GM18870 (cell line): ENCODE data around the gene TFIP11.

Experiments used
- ATAC-seq: cut with Tn5 transposase; IDR thresholded peaks from one replicate; pipeline ENCODE4 v1.9.1; 2021; ENCODE audit warnings: moderate library complexity; ENCODE audit not compliant: unreplicated experiment

TFIP11 gene

DNA sequence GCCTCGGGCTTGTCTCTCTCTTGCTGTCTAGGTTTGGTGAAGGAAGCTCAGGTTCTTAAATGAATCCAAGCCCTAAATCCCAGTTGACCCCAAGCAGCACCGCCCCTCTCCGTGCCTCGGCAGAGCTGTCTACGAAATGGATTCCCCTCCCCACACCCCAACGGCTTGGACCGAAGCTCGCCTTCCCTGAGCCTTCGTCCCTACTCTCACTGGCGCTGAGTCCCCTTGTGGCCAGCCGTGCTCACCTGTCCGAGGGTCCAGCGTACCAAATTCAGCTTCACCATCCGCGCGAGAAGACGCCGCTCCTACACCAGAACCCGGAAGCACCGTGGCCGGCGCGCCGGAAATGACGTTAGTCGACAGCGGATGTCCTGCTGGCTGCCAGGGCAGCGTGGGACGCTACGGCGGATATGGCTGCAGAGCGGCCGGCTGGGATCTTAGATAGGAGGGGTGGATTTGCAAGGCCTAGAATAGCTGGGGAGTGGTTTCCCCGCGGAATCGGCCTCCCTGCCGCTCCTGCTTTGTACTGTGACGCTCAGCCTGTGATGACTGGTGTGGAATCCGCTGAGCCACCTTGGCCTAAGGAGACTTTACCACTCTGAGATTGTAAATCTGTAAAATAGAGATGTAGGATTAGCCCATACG lies at the start of gene TFIP11:
Gene TFIP11, minus strand, starts transcription at position 325 of the 645 bp plus-strand sequence. CDS start 2,201 bp downstream, outside the sequence.
- ATAC-seq: peak; percentile 80

DNA sequence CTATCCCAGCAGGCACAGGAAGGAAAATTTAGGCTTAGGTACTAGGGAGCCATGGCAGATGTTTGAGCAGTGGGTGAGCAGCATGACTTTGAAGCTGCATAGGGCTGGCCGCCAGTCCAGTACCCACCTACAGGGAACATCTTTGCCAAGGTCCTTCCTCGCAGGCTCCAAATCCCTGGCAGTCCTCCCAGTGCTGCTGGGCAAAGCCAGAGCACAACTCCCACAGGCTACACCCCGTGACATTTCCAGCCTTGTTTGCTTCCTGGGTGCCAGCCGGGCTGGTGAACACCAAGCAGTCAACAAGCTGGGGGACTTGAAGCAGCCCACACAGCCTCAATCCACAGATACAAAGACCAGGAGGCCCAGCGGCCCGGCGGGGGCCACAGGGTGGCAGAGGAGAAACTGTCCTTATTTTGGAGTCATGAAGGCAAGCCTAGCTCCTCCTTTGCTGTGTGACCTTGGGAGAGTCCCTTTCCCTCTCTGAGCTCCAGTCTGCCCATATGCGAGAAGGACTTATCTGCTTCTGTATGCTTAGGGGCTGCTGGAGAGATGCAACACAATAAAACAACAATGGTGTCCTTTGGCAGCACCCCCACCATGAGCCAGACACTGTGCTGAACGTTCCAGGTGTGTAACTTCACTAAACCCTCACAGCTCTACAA lies 49.6 kb upstream of the TFIP11 start:
- no peak for ATAC-seq

DNA sequence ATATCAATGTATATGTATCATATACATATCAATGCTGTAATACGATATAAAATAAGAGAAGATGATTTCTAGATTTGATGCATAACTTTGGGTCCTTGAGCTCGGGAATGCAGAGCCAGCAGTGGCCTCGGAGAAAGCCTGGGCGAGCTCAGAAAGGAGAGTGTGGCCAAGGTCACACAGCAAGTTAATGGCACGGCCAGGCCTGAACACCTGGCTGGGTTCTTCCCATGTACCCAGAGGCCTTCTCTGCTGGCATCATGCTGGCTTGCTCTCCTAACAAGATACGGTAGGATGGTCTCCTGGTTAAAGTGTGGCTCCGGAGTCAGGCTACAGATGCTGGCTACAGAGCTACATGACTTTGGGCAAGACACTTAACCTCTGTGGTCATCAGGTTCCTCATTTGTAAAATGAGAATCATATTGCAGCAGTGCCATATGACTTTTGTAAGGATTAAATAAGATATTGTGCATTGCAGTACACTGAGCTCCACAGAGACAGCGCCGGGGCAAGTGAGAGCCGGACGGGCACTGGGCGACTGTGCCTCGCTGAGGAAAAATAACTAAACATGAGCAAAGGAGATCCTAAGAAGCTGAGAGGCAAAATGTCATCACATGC lies 47.8 kb upstream of the TFIP11 start:
- ATAC-seq: no peak

DNA sequence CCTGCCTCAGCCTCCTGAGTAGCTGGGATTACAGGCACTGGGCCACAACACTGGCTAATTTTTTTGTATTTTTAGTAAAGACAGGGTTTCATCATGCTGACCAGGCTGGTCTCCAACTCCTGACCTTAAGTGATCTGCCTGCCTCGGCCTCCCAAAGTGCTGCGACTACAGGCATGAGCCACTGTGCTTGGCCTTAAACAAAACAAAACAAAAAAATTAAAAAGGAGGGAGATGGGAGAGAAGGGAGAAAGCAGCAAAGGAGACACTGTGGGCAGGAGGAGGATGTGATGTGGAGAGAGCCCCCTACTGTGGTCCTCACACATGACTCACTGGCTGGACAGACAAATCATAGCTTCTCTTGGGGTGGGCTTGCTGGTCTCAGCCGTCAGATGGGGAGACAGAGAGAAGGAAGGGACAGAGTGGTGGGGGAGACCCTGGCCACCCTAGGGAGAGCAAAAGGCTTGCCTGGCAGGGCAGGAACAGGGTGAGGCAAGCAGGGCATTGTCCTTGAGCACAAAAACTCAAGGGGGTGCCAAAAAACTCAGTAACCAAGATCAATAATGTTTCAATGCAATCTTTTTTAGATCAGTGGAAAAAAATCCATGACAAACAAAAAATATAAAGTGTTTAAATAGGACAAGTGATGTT lies 46.1 kb upstream of the TFIP11 start:
- ATAC-seq: no peak

DNA sequence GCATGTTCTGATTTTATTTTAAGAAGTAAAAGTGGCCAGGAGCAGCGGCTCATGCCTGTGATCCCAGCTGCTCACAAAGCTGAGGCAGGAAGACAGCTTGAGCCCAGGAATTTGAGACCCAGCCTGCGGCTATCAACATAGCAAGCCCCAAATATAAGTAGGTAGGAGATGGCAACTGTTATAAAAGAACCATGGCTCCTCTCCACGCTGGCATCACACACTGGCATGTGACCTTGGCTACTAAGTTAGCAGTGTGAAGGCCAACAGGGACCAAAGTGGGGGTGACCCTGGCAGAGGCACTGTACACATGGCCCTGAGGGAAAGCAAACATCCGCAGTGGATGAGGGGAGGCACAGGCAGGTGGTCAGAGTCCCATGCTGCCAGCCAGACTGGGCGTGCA lies 44.6 kb upstream of the TFIP11 start:
- ATAC-seq: no peak

DNA sequence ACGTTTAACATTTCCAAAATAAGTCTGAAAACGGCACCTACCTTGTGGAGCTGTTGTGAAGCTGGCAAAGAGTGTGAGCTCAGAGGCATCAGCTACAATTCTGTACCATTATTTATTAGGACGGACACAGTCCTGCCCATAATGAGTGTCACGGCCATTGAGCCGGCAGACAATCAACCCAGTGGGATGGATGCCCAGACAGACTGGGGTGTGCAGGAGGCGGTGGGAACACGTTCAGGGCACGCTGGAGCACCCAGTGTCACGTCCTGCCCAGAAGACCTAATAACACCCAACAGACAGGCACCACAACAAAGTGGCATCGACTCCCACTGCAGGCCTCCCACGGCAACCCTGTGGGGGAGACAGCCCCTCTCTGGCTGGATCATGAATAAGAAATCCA lies 43.2 kb upstream of the TFIP11 start:
- ATAC-seq: no peak

DNA sequence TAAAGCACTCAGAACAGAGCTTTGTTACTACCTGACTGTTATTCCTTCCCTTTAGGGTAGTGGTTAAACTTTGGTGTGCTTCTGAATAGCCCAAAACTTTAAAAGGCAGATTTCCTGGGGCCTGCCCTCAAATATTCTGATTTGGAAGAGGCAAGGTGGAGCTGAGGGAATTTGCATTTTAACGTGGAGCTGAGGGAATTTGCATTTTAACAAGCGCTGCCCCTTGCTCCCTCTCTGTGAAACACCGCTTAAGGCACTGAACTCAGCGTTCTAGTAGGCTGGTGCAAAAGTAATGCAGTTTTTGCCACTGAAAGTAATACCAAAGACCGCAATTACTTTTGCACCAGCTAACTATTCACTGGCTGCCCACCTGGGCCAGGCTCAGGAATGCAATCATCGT lies 42.7 kb upstream of the TFIP11 start:
- ATAC-seq: no peak

DNA sequence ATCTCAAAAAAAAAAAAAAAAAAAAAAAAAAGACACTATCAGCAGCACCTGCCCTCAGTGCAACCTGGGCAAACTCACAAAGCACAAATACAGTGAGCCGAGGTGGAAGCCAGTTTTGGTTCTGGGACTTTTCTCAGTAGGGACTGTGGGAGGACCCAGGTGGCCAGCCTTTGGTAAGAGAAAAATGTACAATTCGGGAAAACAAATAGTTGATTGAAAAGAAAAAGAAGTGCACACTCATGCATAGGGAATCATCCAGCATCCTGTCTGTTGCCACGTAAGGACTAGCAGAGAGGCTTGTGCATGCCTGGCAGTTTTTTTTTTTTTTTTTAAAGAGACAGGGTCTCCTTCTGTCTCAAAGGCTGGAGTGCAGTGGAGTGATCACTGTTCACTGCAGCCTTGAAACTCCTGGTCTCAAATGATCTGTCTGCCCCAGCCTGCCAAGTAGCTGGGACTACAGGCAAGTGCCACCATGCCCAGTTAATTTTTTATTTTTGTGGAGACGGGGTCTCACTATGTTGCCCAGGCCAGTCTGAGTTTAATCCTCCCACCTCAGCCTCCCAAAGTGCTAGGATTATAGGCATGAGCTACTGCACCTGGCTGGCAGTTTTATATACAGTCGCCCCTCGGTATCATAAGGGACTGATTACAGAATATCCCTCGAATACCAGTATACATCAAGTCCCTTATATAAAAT lies 40.9 kb upstream of the TFIP11 start:
- no peak for ATAC-seq

DNA sequence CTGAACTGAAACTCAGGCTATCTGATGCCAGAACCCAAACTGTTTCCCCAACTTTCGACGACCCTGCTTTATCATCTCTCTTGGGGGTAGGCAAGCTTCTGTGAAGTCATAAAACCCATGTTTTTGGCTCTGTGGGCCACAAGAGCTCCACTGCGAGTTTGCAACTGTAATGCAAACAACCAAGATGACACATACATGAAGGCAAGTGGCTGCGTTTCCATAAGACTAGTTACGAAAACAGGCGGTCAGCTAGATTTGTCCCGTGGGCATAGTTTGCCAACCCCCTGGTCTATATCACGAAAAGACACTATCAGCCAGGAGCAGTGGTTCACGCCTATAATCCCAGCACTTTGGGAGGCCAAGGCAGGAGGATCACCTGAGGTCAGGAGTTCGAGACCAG lies 40.2 kb upstream of the TFIP11 start:
- ATAC-seq: no peak

DNA sequence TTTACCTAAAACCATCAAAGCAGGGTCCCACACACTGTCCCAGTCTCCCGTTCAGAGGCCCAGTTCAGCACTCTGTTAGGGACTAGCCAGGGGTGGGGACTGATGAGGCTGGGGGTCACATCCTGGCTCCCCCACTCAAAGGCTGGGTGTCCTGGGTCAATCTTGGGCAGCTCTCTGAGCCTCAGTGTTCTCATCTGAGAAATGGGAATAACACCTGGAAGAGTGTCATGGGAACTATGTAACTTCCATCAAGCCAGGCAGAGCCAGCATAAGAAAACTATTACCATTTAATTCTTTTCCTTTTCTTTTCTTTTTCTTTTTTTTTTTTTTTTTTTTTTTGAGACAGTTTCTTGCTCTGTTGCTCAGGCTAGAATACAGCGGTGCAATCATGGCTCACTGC lies 39.3 kb upstream of the TFIP11 start:
- ATAC-seq: no peak

DNA sequence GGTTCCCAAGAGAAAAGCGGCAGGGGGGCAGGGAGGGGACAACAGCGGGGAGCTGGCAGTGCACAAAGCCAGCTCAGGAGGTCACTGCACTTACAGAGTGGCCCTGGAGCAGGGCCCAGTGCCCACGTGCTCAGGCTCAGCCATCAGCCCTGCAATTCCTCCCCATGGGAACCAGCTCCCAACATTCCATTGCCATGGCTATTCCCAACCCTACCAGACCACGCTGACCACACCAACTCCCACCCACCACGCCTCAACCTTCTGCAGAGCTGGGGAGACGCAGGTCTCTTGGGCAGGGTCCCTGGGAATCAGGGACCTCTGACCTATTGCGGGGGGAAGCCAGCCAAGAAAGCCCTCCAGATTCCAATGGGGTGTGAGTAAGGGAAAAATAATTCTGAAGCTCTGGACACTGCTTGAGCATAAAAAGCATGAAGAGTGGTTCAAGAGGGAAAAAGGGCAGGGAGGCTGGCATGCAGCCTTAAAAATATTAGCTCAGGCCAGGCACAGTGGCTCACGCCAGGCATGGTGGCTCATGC lies 38.3 kb upstream of the TFIP11 start:
- no peak for ATAC-seq

DNA sequence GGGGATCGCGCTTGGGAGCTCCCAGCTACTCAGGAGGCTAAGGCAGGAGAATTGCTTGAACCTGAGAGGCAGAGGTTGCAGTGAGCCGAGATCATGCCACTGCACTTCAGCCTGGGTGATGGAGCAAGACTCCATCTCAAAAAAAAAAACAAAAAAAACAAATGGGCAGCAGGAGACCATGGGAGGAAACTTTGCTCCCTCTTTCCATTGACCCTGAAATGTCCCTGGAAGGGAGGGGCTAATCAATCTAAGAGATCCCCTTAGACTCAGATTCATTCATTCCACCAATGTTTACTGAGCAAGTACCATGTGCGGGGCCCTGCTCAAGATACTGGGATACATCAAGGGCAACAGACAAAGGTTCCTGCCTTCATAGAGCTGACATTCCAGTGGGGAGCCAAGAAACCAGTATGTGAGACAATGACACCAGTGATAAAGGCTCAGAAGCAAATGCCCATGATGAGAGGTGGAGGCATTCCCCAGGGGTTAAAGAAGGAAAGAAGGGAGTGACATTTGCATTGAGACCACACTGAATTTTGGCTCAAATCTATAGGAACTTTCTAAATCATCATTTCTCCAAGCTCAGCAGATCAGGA lies 37.7 kb upstream of the TFIP11 start:
- ATAC-seq: no peak

DNA sequence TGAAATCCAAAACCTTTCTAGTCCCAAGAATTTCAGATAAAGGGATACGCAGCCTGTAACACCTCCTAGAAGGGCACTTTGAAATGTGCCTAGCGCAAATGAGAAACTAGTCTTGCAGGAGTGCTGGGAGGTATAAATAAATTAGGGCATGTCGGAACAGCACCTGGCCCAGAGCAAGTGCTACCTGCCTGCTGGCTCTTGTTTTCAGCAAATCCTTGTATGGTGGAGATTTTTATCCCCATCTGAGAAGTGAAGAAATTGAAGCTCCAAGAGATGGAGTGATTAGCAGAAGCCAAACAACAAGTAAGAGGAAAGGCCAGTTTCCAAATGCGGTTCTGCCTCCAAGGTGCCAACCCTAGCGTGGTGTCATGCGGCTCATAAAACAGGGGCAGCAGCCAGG lies 36.7 kb upstream of the TFIP11 start:
- ATAC-seq: no peak

DNA sequence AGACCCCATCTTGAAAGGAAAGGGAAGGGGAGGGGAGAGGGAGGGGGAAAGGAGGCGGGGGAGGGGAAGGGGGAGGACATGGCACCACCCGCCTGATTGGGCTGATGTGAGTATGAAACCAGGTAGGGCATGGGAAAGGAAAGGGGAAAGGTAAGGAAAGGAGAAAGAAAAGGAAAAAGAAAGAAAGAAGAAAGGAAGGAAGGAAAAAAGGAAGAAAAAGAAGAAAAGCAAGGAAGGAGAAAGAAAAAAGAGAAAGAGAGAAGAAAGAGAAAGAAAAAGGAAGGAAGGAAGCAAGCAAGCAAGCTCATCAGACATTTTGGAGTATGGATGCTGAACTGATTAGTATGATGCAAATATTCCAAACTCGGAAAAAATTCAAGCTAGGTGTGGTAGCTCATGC lies 36.0 kb upstream of the TFIP11 start:
- ATAC-seq: no peak

DNA sequence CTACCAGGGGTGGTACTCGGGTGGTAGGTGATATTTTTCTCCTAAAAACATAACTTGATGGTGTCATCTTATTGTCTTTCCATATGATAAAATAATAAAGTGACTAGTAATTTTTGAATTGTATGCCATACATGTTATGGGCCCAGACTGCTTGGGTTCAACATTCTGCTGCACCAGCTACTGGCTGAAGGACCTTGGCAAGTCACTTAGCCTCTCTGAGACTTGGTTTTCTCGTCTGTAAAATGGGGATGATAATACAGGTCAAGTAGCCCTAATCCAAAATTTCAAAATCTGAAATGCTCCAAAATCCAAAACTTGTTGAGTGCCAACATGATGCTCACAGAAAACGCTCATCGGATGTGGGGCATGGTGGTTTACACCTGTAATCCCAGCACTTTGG lies 35.6 kb upstream of the TFIP11 start:
- ATAC-seq: no peak

DNA sequence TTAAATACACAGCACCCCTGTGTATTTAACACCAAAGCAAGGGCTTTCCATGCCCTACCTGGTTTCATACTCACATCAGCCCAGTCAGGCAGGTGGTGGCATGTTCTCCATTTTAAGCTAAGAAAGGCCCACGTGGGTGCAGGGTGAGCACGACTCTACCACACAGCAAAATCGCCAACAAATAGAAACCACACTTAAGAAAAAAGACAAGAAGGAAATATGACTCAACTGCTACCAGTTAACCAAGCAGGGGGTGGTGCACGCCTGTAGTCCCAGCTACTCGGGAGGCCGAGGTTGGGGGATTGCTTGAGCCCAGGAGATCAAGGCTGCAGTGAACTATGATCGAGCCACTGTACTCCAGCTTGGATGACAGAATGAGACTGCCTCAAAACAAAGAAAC lies 35.2 kb upstream of the TFIP11 start:
- ATAC-seq: no peak

DNA sequence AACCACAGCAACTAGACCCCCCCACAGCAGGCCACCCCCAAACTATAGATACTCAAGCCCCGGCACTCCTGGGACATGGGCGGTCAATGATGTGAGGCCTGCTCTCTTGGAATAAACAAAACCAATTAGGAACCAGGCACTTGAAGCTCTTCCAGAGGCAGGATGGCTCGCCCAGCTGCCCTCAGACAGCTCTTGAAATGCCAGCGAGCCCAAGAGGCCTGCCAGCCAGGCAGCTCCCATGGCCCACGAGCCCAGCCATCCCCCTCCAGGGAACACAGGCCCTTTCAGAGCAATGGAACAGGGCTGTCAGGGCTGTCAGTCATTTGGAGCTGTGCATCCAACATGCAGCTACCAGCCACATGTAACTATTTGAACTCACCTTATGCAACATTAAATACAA lies 34.0 kb upstream of the TFIP11 start:
- ATAC-seq: no peak

DNA sequence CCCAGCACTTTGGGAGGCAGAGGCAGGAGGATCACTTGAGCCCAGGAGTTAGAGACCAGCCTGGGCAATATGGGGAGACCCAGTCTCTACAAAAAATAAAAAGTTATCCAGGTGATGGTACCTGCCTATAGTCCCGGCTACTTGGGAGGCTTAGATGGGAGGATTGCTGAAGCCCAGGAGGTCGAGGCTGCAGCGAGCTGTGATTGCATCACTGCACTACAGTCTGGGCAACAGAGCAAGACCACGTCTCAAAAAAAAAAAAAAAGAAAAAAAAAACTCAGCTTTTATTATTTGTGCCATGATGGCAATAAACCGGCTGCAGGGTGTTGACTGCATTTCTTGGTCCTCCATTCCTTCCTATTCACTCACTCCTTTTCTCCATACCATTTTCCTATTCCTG lies 33.6 kb upstream of the TFIP11 start:
- ATAC-seq: no peak

DNA sequence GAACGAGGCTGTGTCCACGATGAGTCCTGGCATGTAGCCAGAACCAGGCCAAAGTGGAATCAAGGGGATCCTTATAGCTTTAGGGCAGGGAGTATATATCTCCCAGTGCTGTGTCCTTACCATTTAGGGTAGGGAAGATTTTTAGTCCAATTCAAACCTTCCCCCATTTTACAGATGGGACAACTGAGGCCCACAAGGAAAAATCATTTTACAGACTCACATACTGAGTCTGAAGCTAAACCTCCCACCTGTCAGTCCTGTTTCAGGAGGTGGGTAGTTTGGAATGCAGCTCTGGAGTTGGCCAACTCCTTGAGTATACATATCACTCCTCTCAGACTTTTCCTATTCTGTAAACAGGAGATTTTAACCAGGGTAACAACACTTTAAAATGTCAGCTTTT lies 33.1 kb upstream of the TFIP11 start:
- ATAC-seq: no peak

DNA sequence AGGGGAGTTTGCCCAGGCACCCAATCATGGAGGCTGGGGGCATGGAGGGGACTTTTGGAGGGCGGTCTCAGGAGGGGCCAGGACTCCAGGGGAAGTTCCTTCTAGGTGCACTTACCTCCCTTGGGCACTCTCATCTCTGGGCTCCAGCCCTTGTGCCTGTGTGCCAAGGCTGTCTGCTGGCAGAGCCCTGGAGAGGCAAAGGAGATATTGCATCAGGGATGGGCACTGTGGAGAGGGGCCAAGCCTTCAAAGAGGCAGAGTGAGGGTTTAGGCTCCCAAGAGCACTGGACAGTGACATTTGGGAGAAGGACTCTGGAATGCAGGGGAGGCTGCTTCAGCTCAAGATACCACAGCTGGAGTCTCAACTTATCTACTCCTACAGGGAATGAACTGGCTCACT lies 32.2 kb upstream of the TFIP11 start:
- no peak for ATAC-seq

DNA sequence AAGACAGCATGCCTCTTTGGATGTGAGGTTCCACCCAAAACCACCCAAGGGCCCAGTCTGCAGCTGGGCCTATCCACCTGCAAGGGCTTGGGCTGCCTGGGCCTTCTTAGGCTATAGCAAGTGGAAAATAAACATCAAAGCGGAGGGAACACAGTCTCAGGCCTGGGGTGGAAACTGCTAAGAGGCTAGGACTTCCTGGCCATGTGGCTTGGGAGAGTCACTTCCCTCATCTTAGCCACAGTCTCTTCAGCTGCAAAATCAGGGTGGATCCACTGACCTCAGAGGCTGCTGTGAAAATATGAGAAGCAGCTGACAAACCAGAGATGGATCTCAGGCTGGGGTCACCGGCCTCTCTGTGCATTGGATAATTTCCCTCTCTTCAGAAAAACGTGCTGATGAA lies 30.6 kb upstream of the TFIP11 start:
- ATAC-seq: no peak
